ENCODE data around the gene KCNIP2.
"Not testable (repeated sequence)": the region's sequence is repeated elsewhere in the genome, so short reads cannot be mapped to it uniquely, and the experiment has no call there.

KCNIP2 gene

DNA sequence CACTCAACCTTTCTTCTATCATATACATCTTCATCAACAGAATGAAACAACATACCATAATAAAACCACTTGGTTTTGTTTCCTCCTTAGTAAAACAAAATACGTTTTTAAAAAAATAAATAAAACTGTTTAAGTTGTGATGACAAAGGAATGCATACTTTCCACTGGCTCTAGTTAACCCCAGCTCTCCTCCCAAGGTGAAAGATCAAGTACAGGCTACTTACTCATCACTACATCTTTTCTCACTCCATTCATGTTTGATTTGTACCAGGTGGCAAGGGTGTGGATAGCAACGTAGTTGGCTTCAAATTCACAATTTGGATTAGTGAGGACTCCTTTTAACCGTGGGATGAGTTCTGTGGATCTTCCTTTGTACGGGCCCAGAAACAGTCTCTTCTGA is 40.1 kb downstream of the KCNIP2 start:
- CTCF ChIA-PET: interaction anchor here (0.9 to 1.6 kb wide), 4 partner anchors 8 to 589 kb away, joined by 3 to 4 read pairs (median 4); partner anchors contain the start of gene NPM3
- no peak overlapping the region for H3K4me3 ChIP-seq (ENCODE audit: low read depth, low read length)
- TF ChIP-seq, protein P1, sequence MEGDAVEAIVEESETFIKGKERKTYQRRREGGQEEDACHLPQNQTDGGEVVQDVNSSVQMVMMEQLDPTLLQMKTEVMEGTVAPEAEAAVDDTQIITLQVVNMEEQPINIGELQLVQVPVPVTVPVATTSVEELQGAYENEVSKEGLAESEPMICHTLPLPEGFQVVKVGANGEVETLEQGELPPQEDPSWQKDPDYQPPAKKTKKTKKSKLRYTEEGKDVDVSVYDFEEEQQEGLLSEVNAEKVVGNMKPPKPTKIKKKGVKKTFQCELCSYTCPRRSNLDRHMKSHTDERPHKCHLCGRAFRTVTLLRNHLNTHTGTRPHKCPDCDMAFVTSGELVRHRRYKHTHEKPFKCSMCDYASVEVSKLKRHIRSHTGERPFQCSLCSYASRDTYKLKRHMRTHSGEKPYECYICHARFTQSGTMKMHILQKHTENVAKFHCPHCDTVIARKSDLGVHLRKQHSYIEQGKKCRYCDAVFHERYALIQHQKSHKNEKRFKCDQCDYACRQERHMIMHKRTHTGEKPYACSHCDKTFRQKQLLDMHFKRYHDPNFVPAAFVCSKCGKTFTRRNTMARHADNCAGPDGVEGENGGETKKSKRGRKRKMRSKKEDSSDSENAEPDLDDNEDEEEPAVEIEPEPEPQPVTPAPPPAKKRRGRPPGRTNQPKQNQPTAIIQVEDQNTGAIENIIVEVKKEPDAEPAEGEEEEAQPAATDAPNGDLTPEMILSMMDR (IDR thresholded peaks at IDR 0.05; ENCODE audit: insufficient read depth, low read length, missing control alignments): no peak
- DNase-seq (ENCODE audit: low read depth, low spot score): no peak
- POLR2A ChIA-PET: no interaction called here

DNA sequence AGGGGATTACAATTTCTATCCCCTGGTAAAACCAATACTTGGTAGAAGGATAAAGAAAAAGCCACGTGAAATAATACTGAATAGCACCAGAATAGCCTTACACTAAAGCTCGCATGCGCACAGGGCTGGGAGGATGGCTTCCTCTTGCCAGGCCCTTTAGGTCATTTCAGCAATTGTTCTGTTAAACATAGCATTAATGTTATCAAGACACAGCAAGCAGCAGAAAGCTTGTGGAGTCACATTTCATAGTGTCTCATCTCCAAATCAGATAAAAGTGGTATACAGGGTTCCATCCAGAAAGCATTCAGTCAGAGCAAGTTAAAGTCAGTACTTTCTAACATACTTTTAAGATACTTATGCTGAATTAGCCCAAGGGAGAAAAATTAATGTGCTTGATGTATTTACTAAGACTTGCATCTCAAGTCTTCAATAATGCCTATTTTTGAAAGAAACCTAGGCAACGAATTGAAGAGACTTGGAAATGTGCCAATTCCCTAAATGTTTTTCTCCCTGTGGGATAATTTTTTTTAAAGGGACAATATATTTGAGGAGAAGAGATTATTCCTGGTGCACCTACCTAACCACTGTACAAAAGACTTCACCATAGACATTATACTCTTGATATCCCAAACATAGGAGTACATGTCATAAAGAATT is 46.1 kb downstream of the KCNIP2 start:
- H3K4me3 ChIP-seq (ENCODE audit: low read depth, low read length): no peak overlapping the region
- POLR2A ChIA-PET: interaction anchor here (0.8 kb wide), 1 partner anchor 17 kb away, joined by 3 read pairs; no protein-coding TSS in a partner anchor
- TF ChIP-seq, protein P1 (IDR thresholded peaks at IDR 0.05; ENCODE audit: insufficient read depth, low read length, missing control alignments): no peak
- no peak for DNase-seq (ENCODE audit: low read depth, low spot score)
- CTCF ChIA-PET: interaction anchor here (1.0 to 7.5 kb wide), 6 partner anchors 8 to 227 kb away, joined by 3 to 91 read pairs (median 4); partner anchors contain the start of gene NPM3

DNA sequence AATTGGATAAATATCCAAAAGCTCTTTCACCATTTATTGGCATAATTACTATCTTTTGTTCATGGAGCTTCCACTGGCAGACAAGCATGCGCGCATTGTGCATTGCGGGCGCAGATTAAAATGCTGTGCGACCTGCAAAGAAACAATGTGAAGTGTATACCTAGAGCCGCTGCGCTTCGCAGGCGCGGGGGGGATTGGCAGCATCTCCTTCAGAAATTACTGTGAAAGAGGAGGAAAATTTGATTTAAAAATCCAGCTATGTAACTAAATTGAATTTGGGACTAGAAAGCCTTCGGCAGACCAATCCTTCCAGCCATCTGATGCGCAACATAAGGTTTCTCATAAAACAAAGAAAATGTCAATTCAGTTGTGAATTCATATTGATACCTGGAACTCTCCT is 50.1 kb downstream of the KCNIP2 start:
- CTCF ChIA-PET: interaction anchor here (1.0 to 7.5 kb wide), 3 partner anchors 10 to 280 kb away, joined by 3 to 91 read pairs (median 4); partner anchors contain the start of gene NPM3
- TF ChIP-seq, protein P1 (IDR thresholded peaks at IDR 0.05; ENCODE audit: insufficient read depth, low read length, missing control alignments): no peak
- no peak for DNase-seq (ENCODE audit: low read depth, low spot score)
- POLR2A ChIA-PET: no interaction called here
- no peak overlapping the region for H3K4me3 ChIP-seq (ENCODE audit: low read depth, low read length)

DNA sequence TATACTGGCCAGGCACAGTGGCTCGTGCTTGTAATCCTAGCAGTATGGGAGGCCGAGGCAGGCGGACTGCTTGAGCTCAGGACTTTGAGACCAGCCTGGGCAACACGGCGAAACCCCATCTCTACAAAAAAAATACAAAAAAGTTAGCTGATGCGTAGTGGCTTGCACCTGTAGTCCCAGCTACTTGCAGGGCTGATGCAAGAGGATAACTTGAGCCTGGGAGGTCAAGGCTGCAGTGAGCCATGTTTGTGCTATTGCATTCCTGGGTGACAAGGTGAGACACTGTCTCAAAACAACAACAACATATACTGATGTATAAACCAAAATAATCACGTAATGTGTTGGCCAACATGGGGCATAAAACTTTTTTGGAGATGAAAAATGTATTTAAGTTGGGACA is 53.9 kb downstream of the KCNIP2 start:
- ChIA-PET POLR2A (no interaction called here), CTCF (interaction anchor here (0.9 to 1.3 kb wide), 3 partner anchors 9 to 576 kb away, joined by 3 to 14 read pairs (median 4); no protein-coding TSS in a partner anchor)
- no peak overlapping the region for H3K4me3 ChIP-seq (ENCODE audit: low read depth, low read length)
- TF ChIP-seq, protein P1 (IDR thresholded peaks at IDR 0.05; ENCODE audit: insufficient read depth, low read length, missing control alignments): no peak
- no peak for DNase-seq (ENCODE audit: low read depth, low spot score)

DNA sequence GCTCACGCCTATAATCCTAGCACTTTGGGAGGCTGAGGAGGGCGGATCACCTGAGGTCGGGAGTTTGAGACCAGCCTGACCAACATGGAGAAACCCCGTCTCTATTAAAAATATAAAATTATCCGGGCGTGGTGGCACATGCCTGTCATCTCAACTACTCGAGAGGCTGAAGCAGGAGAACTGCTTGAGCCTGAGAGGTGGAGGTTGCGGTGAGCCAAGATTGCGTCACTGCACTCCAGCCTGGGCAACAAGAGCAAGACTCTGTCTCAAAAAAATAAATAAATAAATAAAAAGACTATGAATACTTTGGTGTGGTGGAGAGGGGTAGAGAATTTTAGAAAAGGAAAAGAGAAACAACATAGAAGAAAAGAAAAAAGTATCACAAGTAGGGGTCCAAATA is 54.4 kb downstream of the KCNIP2 start:
- POLR2A ChIA-PET; DNase-seq (ENCODE audit: low read depth, low spot score); H3K4me3 ChIP-seq (ENCODE audit: low read depth, low read length): not testable (repeated sequence)
- CTCF ChIA-PET: interaction anchor here (0.9 to 1.3 kb wide), 2 partner anchors 9 to 575 kb away, joined by 4 to 14 read pairs; no protein-coding TSS in a partner anchor

DNA sequence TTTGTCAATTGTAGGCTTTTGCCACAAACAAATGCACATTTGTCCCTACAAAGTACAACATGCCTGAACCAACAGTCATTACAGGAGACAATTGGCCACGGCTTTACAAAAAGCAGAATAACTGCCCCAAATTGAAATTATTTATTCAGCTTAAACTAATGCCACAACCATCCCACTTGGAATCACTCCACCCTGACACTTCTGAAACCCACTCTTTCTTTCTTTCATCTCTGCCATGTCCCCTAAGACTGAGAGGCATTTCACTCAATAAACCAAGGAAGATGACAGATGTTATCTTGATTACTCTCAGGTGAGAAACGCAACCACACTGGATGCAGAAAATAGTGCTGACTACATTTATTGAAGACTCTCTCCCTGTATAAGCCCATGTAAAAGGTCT is 57.8 kb downstream of the KCNIP2 start:
- POLR2A ChIA-PET: no interaction called here
- TF ChIP-seq, protein P1 (IDR thresholded peaks at IDR 0.05; ENCODE audit: insufficient read depth, low read length, missing control alignments): no peak

More for the DNA sequence above, 57.8 kb downstream of the KCNIP2 start:
- H3K4me3 ChIP-seq (ENCODE audit: low read depth, low read length): no peak overlapping the region
- no peak for DNase-seq (ENCODE audit: low read depth, low spot score)
- CTCF ChIA-PET: interaction anchor here (1.0 to 7.1 kb wide), 5 partner anchors 8 to 183 kb away, joined by 3 to 91 read pairs (median 5); no protein-coding TSS in a partner anchor
